Glutamatergic neuron (in vitro differentiated cells): ENCODE measurements around the gene SYNJ2. TPM values are rescaled to one million over a fixed set of nuclear protein-coding genes. Genes with fewer than 3 reads are reported as not detected.
"Not testable (repeated sequence)": the region's sequence is repeated elsewhere in the genome, so short reads cannot be mapped to it uniquely, and the experiment has no call there.

ENCODE experiments used
- DNase-seq: peaks from one replicate; pipeline ENCODE4 v3.0.0; 2022
- H3K27ac Mint-ChIP-seq: one replicate; pipeline ENCODE4 v1.8.0; 2020; ENCODE audit warnings: mild to moderate bottlenecking, mixed read lengths, inconsistent platforms; ENCODE audit not compliant: unreplicated experiment
- H3K27me3 Mint-ChIP-seq: one replicate; pipeline ENCODE4 v1.8.0; 2020; ENCODE audit warnings: mild to moderate bottlenecking, moderate library complexity, mixed read lengths, inconsistent platforms; ENCODE audit not compliant: unreplicated experiment
- H3K36me3 Mint-ChIP-seq: one replicate; pipeline ENCODE4 v1.8.0; 2020; ENCODE audit warnings: mild to moderate bottlenecking, mixed read lengths, inconsistent platforms; ENCODE audit not compliant: unreplicated experiment
- H3K4me1 Mint-ChIP-seq: one replicate; pipeline ENCODE4 v1.8.0; 2020; ENCODE audit warnings: mild to moderate bottlenecking, low read depth, mixed read lengths, inconsistent platforms; ENCODE audit not compliant: unreplicated experiment
- H3K4me3 Mint-ChIP-seq: one replicate; pipeline ENCODE4 v1.8.0; 2020; ENCODE audit warnings: mild to moderate bottlenecking, mixed read lengths, inconsistent platforms; ENCODE audit not compliant: unreplicated experiment
- H3K9me3 Mint-ChIP-seq: one replicate; pipeline ENCODE4 v1.8.0; 2020; ENCODE audit warnings: mild to moderate bottlenecking, moderate library complexity, mixed read lengths, inconsistent platforms; ENCODE audit not compliant: unreplicated experiment
- total RNA-seq: library from RNA; stranded (reverse); fragmentation: NEBNext Ultra II Directional; extraction: Animal tissue kit (Norgen Biotek cat#: 25700); gene quantifications from one replicate; pipeline ENCODE4 v1.2.1, GENCODE V29; 2021; ENCODE audit not compliant: unreplicated experiment
- TF ChIP-seq, protein P1 (sequence below): fragments of 200-600 bp; sonication (generic); IDR thresholded peaks from one replicate; pipeline ENCODE4 v1.5.0; 2021; ENCODE audit not compliant: partially characterized antibody, unreplicated experiment

Gene SYNJ2
- total RNA-seq, 1 donor from 2014 or later = 2.4 TPM

DNA sequence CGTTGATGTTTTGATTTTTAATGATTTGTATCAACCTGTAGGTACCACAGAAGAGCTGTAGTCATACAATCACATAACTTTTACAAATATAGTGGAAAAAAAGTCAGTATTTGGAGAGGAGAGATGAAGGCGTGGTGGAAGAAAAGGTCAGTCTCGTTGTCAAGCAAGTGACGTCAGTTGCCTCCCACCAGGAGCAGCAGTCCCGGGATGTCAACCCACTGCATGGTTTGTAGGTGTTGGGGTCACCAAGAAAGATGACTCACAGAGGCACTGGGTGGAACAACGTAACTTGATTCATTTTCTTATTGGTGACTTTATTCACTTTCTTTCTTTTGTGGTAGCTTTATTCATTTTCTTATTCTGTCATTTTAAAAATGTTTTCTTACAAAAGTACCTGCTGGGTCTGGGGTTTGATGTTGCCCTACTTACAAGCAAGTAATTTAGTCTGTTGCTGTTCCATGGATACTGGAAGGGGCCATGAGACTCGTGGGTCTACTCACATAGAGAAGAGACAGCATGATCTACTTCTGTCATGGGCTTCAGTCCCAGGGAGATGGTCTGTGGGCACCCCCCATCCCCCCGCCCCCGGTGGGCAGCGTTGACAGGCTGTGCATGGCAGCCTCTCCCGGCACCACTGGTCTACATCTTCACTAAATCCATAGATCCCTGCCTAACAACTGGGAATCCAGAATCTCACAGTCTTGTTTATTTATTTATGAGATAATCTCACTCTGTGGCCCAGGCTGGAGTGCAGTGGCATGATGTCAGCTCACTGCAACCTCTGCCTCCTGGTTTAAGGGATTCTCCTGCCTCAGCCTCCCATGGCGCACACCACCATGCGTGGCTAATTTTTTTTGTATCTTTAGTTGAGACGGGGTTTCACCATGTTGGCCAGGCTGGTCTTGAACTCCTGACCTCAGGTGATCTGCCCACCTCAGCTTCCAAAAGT is 36.4 kb upstream of the SYNJ2 start:
- H3K27me3 Mint-ChIP-seq = peaks cover 5% of the 10 kb centered on the region
- H3K4me1 Mint-ChIP-seq = peaks cover 3% of the 10 kb centered on the region
- no peak for DNase-seq
- H3K9me3 Mint-ChIP-seq = peaks cover 19% of the 10 kb centered on the region
- H3K36me3 Mint-ChIP-seq = peaks cover 35% of the 10 kb centered on the region
- TF ChIP-seq, protein P1, sequence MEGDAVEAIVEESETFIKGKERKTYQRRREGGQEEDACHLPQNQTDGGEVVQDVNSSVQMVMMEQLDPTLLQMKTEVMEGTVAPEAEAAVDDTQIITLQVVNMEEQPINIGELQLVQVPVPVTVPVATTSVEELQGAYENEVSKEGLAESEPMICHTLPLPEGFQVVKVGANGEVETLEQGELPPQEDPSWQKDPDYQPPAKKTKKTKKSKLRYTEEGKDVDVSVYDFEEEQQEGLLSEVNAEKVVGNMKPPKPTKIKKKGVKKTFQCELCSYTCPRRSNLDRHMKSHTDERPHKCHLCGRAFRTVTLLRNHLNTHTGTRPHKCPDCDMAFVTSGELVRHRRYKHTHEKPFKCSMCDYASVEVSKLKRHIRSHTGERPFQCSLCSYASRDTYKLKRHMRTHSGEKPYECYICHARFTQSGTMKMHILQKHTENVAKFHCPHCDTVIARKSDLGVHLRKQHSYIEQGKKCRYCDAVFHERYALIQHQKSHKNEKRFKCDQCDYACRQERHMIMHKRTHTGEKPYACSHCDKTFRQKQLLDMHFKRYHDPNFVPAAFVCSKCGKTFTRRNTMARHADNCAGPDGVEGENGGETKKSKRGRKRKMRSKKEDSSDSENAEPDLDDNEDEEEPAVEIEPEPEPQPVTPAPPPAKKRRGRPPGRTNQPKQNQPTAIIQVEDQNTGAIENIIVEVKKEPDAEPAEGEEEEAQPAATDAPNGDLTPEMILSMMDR = no peak
- no peak overlapping the region for H3K4me3 Mint-ChIP-seq
- no peak overlapping the region for H3K27ac Mint-ChIP-seq

DNA sequence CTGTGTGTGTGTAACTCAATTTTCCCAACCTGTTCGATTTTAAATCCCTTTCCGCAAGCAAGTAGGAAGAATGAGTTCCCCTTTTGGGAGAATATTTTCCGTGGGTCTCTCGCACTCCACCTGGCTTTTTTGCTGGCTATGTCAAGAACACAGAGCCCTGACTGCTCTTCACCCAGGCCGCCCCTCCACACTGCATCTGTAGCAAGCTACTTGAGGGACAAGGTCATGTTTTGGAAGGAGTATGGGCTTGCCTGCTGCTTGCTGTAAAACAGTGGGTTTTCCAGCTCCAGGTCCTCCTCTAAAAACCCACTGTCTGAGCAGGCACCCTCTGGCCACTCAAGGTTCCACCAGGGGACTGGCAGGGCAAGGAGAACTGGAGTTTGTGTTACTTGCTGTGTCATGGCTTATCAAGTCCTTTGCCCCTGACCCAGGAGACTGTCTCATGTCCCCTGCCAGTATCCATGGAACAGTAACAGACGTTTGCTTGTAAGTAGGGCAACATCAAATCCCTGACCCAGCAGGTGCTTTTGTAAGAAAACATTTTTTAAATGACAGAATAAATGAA is 35.5 kb upstream of the SYNJ2 start:
- no peak overlapping the region for H3K4me3 Mint-ChIP-seq
- DNase-seq = no peak
- TF ChIP-seq, protein P1 = no peak
- H3K27me3 Mint-ChIP-seq = peaks cover 5% of the 10 kb centered on the region
- H3K27ac Mint-ChIP-seq = no peak overlapping the region
- peaks cover 41% of the 10 kb centered on the region for H3K36me3 Mint-ChIP-seq
- peaks cover 3% of the 10 kb centered on the region for H3K4me1 Mint-ChIP-seq
- peaks cover 21% of the 10 kb centered on the region for H3K9me3 Mint-ChIP-seq

GRCh38 chr6:157946865-157947532 is 34.7 kb upstream of the SYNJ2 start:
- no peak for DNase-seq
- Mint-ChIP-seq H3K4me1 (peaks cover 2% of the 10 kb centered on the region), H3K9me3 (peaks cover 21% of the 10 kb centered on the region), H3K4me3 (no peak overlapping the region), H3K36me3 (peaks cover 42% of the 10 kb centered on the region), H3K27me3 (peaks cover 5% of the 10 kb centered on the region), H3K27ac (no peak overlapping the region)
- TF ChIP-seq, protein P1 = no peak

- H3K27ac Mint-ChIP-seq, DNase-seq, H3K4me1 Mint-ChIP-seq, H3K4me3 Mint-ChIP-seq, H3K27me3 Mint-ChIP-seq: not testable (repeated sequence)
- Mint-ChIP-seq H3K36me3 (peaks cover 36% of the 10 kb centered on the region), H3K9me3 (peaks cover 19% of the 10 kb centered on the region)
These were observed 30.8 kb upstream of the SYNJ2 start for GRCh38 chr6:157950899-157951298.

DNA sequence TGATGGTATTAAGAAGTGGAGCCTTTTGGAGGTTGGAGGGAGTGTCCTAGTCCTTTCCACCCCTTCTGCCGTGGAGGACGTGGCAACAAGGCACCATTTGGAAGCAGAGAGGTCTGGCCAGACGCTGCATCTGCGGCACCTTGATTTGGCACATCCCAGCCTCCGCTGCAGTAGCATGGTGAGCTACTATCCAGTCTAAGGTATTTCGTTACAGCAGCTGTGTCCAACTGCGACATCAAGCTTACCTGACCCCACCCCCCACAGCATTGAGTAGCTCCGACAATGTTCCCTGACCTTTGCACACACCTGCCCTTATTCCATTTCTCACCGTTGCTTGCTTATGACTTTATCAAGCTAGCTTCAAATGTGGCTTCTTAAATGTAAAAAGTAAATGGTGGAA is 29.8 kb upstream of the SYNJ2 start:
- DNase-seq = no peak
- Mint-ChIP-seq H3K4me1 (no peaks in the 10 kb centered on the region), H3K36me3 (peaks cover 33% of the 10 kb centered on the region), H3K9me3 (peaks cover 15% of the 10 kb centered on the region), H3K27ac (no peak overlapping the region), H3K27me3 (peaks cover 3% of the 10 kb centered on the region), H3K4me3 (no peak overlapping the region)
- TF ChIP-seq, protein P1 = no peak
